ENCODE results near the gene RFLNA.

DNA sequence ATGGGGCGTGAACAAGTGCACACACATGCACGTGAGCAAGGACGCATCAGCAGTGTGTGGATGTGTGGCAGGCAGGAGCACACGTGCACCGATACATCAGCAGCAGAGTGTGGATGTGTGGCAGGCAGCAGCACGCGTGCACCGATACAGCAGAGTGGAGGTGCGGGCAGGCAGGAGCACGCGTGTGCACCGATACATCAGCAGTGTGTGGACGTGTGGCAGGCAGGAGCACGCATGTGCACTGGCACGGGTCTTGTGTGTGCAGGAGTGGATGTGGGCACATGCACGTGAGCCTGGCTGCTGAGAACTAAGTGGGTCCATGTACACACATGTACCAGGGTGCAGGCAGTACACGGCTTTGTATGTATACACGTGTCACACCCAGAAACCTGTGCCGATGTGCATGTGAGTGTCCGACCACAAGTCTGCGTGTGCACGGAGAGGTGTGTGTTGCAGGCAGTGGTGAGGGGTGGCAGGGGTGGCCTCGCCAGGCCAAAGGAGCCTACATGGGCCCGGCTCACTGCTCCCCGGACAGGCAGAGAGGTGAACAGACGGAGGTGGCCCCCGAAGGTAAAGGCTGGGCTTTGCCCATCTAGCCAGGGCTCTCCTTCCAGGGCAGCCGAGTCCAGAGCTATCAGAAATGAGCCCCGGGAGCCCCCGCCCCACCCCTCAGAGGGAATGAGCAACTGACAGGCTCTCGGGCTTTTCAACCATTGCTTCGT lies 53.9 kb downstream of the RFLNA start:
- TF ChIP-seq, protein P1, sequence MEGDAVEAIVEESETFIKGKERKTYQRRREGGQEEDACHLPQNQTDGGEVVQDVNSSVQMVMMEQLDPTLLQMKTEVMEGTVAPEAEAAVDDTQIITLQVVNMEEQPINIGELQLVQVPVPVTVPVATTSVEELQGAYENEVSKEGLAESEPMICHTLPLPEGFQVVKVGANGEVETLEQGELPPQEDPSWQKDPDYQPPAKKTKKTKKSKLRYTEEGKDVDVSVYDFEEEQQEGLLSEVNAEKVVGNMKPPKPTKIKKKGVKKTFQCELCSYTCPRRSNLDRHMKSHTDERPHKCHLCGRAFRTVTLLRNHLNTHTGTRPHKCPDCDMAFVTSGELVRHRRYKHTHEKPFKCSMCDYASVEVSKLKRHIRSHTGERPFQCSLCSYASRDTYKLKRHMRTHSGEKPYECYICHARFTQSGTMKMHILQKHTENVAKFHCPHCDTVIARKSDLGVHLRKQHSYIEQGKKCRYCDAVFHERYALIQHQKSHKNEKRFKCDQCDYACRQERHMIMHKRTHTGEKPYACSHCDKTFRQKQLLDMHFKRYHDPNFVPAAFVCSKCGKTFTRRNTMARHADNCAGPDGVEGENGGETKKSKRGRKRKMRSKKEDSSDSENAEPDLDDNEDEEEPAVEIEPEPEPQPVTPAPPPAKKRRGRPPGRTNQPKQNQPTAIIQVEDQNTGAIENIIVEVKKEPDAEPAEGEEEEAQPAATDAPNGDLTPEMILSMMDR (conservative IDR thresholded peaks at IDR 0.05; ENCODE audit: low read length), result no peak
- TF ChIP-seq EZH2phosphoT487 (IDR thresholded peaks at IDR 0.05; ENCODE audit: borderline replicate concordance), result no peak
